ENCODE measurements around the gene MCL1. TPM values are rescaled to one million over a fixed set of nuclear protein-coding genes. Genes with fewer than 3 reads are reported as not detected.
"Not testable (repeated sequence)": the region's sequence is repeated elsewhere in the genome, so short reads cannot be mapped to it uniquely, and the experiment has no call there.

The MCL1 gene
- total and polyA plus RNA-seq, 10 of the 15 experiments (the other 5 are each of a cell fraction or from before 2014, with no cell fraction given): 18.1 to 148 (median 86.4) TPM

DNA sequence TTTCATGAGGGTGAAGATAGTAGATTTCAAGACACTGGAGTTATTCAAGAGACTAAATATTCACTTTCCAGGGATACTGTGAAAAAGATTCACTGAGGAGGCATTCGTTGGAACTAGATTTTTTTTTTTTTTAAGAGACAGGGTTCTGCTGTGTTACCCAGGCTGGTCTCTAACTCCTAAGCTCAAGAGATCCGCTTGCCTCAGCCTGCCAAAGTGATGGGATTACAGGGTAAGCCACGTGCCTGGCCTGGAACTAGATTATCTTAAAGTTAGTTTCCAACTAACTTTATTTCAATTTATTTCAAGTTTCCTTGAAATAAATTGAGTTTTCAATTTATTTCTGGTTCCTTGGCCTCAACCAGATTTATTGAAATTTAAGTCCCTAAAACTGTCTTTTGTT, 24.3 kb upstream of the MCL1 start:
- H3K79me2 ChIP-seq (ENCODE audit: control insufficient read depth, insufficient read depth, low read length): no peaks in the 10 kb centered on the region
- no peaks in the 10 kb centered on the region; a peak in 1 of 4 replicates for H3K36me3 ChIP-seq (ENCODE audit: control insufficient read depth in 2 of 2, insufficient read depth in 2 of 2, low read length in 1 of 2)
- H3K4me1 ChIP-seq (ENCODE audit: control insufficient read depth, insufficient read depth, low read length): no peaks in the 10 kb centered on the region
- no peak overlapping the region for H3K9ac ChIP-seq (ENCODE audit: control insufficient read depth, insufficient read depth, low read length)
- FAIRE-seq (no peak), ATAC-seq (no peak), DNase-seq (ENCODE audit: low read depth, low spot score) (no peak)
- intact Hi-C loops (cut with micrococcal nuclease; ENCODE audit: unreplicated experiment): no loop called here
- H3K4me3 ChIP-seq: no peak overlapping the region
- no peak for TF ChIP-seq CREM (IDR thresholded peaks at IDR 0.05; ENCODE audit: low read depth)
- TF ChIP-seq, protein P1, sequence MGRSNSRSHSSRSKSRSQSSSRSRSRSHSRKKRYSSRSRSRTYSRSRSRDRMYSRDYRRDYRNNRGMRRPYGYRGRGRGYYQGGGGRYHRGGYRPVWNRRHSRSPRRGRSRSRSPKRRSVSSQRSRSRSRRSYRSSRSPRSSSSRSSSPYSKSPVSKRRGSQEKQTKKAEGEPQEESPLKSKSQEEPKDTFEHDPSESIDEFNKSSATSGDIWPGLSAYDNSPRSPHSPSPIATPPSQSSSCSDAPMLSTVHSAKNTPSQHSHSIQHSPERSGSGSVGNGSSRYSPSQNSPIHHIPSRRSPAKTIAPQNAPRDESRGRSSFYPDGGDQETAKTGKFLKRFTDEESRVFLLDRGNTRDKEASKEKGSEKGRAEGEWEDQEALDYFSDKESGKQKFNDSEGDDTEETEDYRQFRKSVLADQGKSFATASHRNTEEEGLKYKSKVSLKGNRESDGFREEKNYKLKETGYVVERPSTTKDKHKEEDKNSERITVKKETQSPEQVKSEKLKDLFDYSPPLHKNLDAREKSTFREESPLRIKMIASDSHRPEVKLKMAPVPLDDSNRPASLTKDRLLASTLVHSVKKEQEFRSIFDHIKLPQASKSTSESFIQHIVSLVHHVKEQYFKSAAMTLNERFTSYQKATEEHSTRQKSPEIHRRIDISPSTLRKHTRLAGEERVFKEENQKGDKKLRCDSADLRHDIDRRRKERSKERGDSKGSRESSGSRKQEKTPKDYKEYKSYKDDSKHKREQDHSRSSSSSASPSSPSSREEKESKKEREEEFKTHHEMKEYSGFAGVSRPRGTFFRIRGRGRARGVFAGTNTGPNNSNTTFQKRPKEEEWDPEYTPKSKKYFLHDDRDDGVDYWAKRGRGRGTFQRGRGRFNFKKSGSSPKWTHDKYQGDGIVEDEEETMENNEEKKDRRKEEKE (IDR thresholded peaks at IDR 0.05): no peak
- TSS peak; percentile 29 for BruUV-seq (replicated peaks)
- H2AFZ ChIP-seq (ENCODE audit: control insufficient read depth, low read depth, low read length): no peak overlapping the region
- ChIA-PET SMC1A (ENCODE audit: uncharacterized antibody, unreplicated experiment) (interaction anchor here (0.6 to 2.0 kb wide), 5 partner anchors 15 to 318 kb away, joined by 3 to 15 read pairs (median 5); partner anchors contain the start of gene MCL1), RAD21 (ENCODE audit: unreplicated experiment) (no interaction called here), CTCF (interaction anchor here (0.9 to 1.1 kb wide), 3 partner anchors 41 to 44 kb away, joined by 3 to 4 read pairs (median 3); no protein-coding TSS in a partner anchor), POLR2A (interaction anchor here (0.5 to 2.2 kb wide), 3 partner anchors 24 to 33 kb away, joined by 3 to 7 read pairs (median 4); partner anchors contain the start of gene MCL1)
- H3K4me2 ChIP-seq (ENCODE audit: control insufficient read depth, insufficient read depth): no peak overlapping the region
- no peaks in the 10 kb centered on the region for H3K9me3 ChIP-seq (replicated peaks; ENCODE audit: control insufficient read depth, insufficient read depth, low read length)
- no peaks in the 10 kb centered on the region for H4K20me1 ChIP-seq (ENCODE audit: control insufficient read depth, insufficient read depth)
- H3K27me3 ChIP-seq (replicated peaks in 1 of 2; ENCODE audit: control insufficient read depth in 2 of 2, insufficient read depth in 2 of 2, low read length in 1 of 2): no peaks in the 10 kb centered on the region
- 75% methylated on average over 3 of the region's 3 CpGs for WGBS (ENCODE audit: insufficient coverage, insufficient replicate concordance, low lambda C conversion rate, missing lambda C conversion rate)
- in situ Hi-C loops (cut with MboI): no loop called here
- no peak overlapping the region for H3K27ac ChIP-seq (ENCODE audit: control insufficient read depth, insufficient read depth)

DNA sequence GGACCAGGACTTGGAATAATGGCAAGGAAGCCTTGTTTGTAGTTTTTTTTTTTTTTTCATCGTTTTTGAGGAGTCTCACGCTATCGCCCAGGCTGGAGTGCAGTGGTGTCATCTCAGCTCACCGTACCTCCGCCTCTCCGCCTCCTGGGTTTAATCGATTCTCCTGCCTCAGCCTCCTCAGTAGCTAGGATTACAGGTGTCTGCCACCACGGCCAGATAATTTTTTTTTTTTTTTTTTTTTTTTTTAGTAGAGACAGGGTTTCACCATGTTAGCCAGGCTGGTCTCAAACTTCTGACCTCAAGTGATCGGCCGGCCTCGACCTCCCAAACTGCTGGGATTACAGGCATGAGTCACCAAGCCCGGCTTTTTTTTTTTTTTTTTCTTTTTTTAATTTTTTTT, 23.0 kb upstream of the MCL1 start:
- H3K36me3 ChIP-seq (ENCODE audit: control insufficient read depth in 2 of 2, insufficient read depth in 2 of 2, low read length in 1 of 2); H3K4me3 ChIP-seq; H3K4me2 ChIP-seq (ENCODE audit: control insufficient read depth, insufficient read depth); H2AFZ ChIP-seq (ENCODE audit: control insufficient read depth, low read depth, low read length); DNase-seq (ENCODE audit: low read depth, low spot score); POLR2A ChIA-PET; H3K27ac ChIP-seq (ENCODE audit: control insufficient read depth, insufficient read depth); H3K27me3 ChIP-seq (replicated peaks in 1 of 2; ENCODE audit: control insufficient read depth in 2 of 2, insufficient read depth in 2 of 2, low read length in 1 of 2); ATAC-seq; H3K9me3 ChIP-seq (replicated peaks; ENCODE audit: control insufficient read depth, insufficient read depth, low read length); in situ Hi-C loops (cut with MboI); H4K20me1 ChIP-seq (ENCODE audit: control insufficient read depth, insufficient read depth); intact Hi-C loops (cut with micrococcal nuclease; ENCODE audit: unreplicated experiment); H3K79me2 ChIP-seq (ENCODE audit: control insufficient read depth, insufficient read depth, low read length); H3K9ac ChIP-seq (ENCODE audit: control insufficient read depth, insufficient read depth, low read length); H3K4me1 ChIP-seq (ENCODE audit: control insufficient read depth, insufficient read depth, low read length); FAIRE-seq; BruUV-seq (replicated peaks); RAD21 ChIA-PET (ENCODE audit: unreplicated experiment): not testable (repeated sequence)
- CTCF ChIA-PET: interaction anchor here (1.6 kb wide), 1 partner anchor 19 kb away, joined by 3 read pairs; no protein-coding TSS in a partner anchor
- SMC1A ChIA-PET (ENCODE audit: uncharacterized antibody, unreplicated experiment): interaction anchor here (1.1 to 2.0 kb wide), 5 partner anchors 14 to 320 kb away, joined by 3 to 15 read pairs (median 3); partner anchors contain the start of gene MCL1
- 99% methylated on average over 7 of the region's 12 CpGs for WGBS (ENCODE audit: insufficient coverage, insufficient replicate concordance, low lambda C conversion rate, missing lambda C conversion rate)
